Measurements from ENCODE around the gene SHOX. TPM values are rescaled to one million over a fixed set of nuclear protein-coding genes. Genes with fewer than 3 reads are reported as not detected.

The SHOX gene
- total and polyA plus RNA-seq, 10 of the 15 experiments (the other 5 are each of a cell fraction or from before 2014, with no cell fraction given): 0.42 TPM; not detected in 9

- intact Hi-C loops (cut with micrococcal nuclease; ENCODE audit: unreplicated experiment): no loop called here
- BruUV-seq (replicated peaks): no TSS peak
- ChIA-PET POLR2A (no interaction called here), SMC1A (ENCODE audit: uncharacterized antibody, unreplicated experiment) (no interaction called here), RAD21 (ENCODE audit: unreplicated experiment) (no interaction called here), CTCF (no interaction called here)
- H3K36me3 ChIP-seq (ENCODE audit: control insufficient read depth in 2 of 2, insufficient read depth in 2 of 2, low read length in 1 of 2): no peaks in the 10 kb centered on the region
- 31% methylated on average over 29 of the region's 29 CpGs for WGBS (ENCODE audit: insufficient coverage, insufficient replicate concordance, low lambda C conversion rate, missing lambda C conversion rate)
- DNase-seq (ENCODE audit: low read depth, low spot score) (no peak), FAIRE-seq (no peak), ATAC-seq (no peak)
- H3K27me3 ChIP-seq (replicated peaks in 1 of 2; ENCODE audit: control insufficient read depth in 2 of 2, insufficient read depth in 2 of 2, low read length in 1 of 2): no peaks in the 10 kb centered on the region
- H3K4me1 ChIP-seq (ENCODE audit: control insufficient read depth, insufficient read depth, low read length): no peaks in the 10 kb centered on the region
- H3K27ac ChIP-seq (ENCODE audit: control insufficient read depth, insufficient read depth): no peak overlapping the region
- H3K9me3 ChIP-seq (replicated peaks; ENCODE audit: control insufficient read depth, insufficient read depth, low read length): no peaks in the 10 kb centered on the region; the same call in 2 of the 3 replicates
- no peak overlapping the region for H2AFZ ChIP-seq (ENCODE audit: control insufficient read depth, low read depth, low read length)
- in situ Hi-C loops (cut with MboI): no loop called here
- H3K4me2 ChIP-seq (ENCODE audit: control insufficient read depth, insufficient read depth): no peak overlapping the region
- H3K9ac ChIP-seq (ENCODE audit: control insufficient read depth, insufficient read depth, low read length): no peak overlapping the region
- no peaks in the 10 kb centered on the region for H3K79me2 ChIP-seq (ENCODE audit: control insufficient read depth, insufficient read depth, low read length)
- no peaks in the 10 kb centered on the region for H4K20me1 ChIP-seq (ENCODE audit: control insufficient read depth, insufficient read depth)
- H3K4me3 ChIP-seq: no peak overlapping the region
- no peak for TF ChIP-seq ESRRA (IDR thresholded peaks at IDR 0.05; ENCODE audit: low read length)
- TF ChIP-seq, protein P1, sequence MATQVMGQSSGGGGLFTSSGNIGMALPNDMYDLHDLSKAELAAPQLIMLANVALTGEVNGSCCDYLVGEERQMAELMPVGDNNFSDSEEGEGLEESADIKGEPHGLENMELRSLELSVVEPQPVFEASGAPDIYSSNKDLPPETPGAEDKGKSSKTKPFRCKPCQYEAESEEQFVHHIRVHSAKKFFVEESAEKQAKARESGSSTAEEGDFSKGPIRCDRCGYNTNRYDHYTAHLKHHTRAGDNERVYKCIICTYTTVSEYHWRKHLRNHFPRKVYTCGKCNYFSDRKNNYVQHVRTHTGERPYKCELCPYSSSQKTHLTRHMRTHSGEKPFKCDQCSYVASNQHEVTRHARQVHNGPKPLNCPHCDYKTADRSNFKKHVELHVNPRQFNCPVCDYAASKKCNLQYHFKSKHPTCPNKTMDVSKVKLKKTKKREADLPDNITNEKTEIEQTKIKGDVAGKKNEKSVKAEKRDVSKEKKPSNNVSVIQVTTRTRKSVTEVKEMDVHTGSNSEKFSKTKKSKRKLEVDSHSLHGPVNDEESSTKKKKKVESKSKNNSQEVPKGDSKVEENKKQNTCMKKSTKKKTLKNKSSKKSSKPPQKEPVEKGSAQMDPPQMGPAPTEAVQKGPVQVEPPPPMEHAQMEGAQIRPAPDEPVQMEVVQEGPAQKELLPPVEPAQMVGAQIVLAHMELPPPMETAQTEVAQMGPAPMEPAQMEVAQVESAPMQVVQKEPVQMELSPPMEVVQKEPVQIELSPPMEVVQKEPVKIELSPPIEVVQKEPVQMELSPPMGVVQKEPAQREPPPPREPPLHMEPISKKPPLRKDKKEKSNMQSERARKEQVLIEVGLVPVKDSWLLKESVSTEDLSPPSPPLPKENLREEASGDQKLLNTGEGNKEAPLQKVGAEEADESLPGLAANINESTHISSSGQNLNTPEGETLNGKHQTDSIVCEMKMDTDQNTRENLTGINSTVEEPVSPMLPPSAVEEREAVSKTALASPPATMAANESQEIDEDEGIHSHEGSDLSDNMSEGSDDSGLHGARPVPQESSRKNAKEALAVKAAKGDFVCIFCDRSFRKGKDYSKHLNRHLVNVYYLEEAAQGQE (IDR thresholded peaks at IDR 0.05; ENCODE audit: low read depth, low read length): no peak
- TF ChIP-seq BCLAF1 (IDR thresholded peaks at IDR 0.05): no peak
- no peak for TF ChIP-seq KAT2A (conservative IDR thresholded peaks at IDR 0.05; ENCODE audit: control insufficient read depth, low read depth, low read length)
- TF ChIP-seq SMC3 (IDR thresholded peaks at IDR 0.05; ENCODE audit: borderline replicate concordance, low read length): no peak
- no peak for TF ChIP-seq NFXL1 (IDR thresholded peaks at IDR 0.05; ENCODE audit: borderline replicate concordance)
- no peak for TF ChIP-seq ELK1 (IDR thresholded peaks at IDR 0.05; ENCODE audit: low read depth, low read length)
- TF ChIP-seq MXI1 (IDR thresholded peaks at IDR 0.05; ENCODE audit: low read depth, low read length): no peak
- TF ChIP-seq CREM (IDR thresholded peaks at IDR 0.05; ENCODE audit: low read depth): no peak
- TF ChIP-seq ZBED1 (IDR thresholded peaks at IDR 0.05; ENCODE audit: borderline replicate concordance): no peak
- no peak for TF ChIP-seq JUND (IDR thresholded peaks at IDR 0.05; ENCODE audit: low read depth, low read length)
- no peak for TF ChIP-seq FOXM1 (IDR thresholded peaks at IDR 0.05; ENCODE audit: low read depth, low read length)
- no peak for TF ChIP-seq SREBF2 (IDR thresholded peaks at IDR 0.05; ENCODE audit: low read length)
- no peak for TF ChIP-seq POU2F2 (IDR thresholded peaks at IDR 0.05; ENCODE audit: borderline replicate concordance, low read depth, low read length)
- TF ChIP-seq BRCA1 (IDR thresholded peaks at IDR 0.05; ENCODE audit: low read depth, low read length): no peak
- no peak for TF ChIP-seq BHLHE40 (IDR thresholded peaks at IDR 0.05; ENCODE audit: borderline replicate concordance in 1 of 2, low read depth in 2 of 2, low read length in 1 of 2)
- TF ChIP-seq IKZF1 (conservative IDR thresholded peaks at IDR 0.05): no peak
- TF ChIP-seq SMAD5 (IDR thresholded peaks at IDR 0.05; ENCODE audit: low read depth): no peak
Observed at GRCh38 chrX:637660-638481, 7.3 kb downstream of the SHOX start.

All from GM12878 (cell line).